HG02642 (cell line): Measurements from ENCODE around the gene CD274.
"Not testable (repeated sequence)": the region's sequence is repeated elsewhere in the genome, so short reads cannot be mapped to it uniquely, and the experiment has no call there.

Experiments
- ATAC-seq: cut with Tn5 transposase; IDR thresholded peaks from one replicate; pipeline ENCODE4 v1.9.1; 2021; ENCODE audit warnings: mild to moderate bottlenecking; ENCODE audit not compliant: unreplicated experiment, poor library complexity

The CD274 gene

DNA sequence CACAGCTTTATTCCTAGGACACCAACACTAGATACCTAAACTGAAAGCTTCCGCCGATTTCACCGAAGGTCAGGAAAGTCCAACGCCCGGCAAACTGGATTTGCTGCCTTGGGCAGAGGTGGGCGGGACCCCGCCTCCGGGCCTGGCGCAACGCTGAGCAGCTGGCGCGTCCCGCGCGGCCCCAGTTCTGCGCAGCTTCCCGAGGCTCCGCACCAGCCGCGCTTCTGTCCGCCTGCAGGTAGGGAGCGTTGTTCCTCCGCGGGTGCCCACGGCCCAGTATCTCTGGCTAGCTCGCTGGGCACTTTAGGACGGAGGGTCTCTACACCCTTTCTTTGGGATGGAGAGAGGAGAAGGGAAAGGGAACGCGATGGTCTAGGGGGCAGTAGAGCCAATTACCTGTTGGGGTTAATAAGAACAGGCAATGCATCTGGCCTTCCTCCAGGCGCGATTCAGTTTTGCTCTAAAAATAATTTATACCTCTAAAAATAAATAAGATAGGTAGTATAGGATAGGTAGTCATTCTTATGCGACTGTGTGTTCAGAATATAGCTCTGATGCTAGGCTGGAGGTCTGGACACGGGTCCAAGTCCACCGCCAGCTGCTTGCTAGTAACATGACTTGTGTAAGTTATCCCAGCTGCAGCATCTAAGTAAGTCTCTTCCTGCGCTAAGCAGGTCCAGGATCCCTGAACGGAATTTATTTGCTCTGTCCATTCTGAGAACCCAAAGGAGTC lies at the start of gene CD274:
Gene CD274, plus strand, starts transcription at position 184 of the 733 bp plus-strand sequence. CDS start 5,572 bp downstream, outside the sequence.
- peak; percentile 76 for ATAC-seq

DNA sequence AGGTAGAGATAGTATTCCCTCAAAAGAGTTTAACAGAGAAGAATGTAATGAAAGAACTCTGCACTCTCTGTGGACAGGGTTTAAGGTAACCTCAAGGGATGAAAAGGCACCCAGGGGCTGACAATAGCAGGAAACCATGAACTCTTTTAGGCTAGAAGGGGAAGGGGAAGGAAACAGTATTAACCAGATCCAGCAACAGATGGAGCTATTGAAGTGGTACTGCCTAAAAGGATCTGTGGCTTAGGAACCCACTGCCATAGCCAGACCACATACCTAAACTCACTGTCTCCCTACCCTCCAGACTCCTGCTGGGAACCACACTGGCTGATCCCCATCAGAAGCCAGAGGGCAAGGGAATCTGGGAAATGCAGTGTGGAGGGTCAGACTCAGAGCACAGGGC lies 48.1 kb upstream of the CD274 start:
- ATAC-seq = no peak

DNA sequence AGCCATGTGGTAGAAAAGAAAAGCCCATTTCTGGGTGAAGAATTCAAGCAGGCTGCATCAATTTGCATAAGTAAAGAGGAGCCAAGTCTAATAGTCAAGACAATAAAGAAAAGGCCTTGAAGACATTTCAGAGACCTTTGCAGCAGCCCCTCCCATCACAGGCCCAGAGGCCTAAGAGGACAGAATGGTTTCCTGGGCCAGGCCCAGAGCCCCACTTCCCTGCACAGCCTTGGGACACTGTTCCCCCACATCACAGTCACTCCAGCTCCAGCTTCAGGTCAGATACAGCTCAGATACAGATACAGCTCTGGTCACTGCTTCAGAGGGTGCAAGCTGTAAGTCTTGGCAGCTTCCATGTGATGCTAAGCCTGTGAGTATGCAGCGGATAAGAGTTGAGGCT lies 41.7 kb upstream of the CD274 start:
- no peak for ATAC-seq

DNA sequence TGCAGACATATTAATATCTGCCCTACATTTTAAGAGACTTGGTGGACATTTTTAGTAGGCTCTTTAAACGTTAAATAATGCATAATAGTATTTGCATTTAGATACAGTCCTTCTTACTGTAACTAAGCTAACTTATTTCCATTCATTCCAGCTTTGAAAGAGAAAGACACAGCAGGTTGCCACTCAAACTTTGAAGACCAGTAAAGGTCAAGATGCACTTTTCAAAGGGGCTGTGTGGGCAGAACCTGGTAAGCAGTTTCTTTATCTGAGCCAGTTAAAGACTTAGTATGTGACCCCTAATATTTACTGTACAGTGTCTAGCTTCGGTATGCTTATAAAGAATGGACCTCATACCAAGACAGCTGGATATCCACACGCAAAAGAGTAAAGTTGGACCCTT lies 33.4 kb upstream of the CD274 start:
- ATAC-seq = no peak

DNA sequence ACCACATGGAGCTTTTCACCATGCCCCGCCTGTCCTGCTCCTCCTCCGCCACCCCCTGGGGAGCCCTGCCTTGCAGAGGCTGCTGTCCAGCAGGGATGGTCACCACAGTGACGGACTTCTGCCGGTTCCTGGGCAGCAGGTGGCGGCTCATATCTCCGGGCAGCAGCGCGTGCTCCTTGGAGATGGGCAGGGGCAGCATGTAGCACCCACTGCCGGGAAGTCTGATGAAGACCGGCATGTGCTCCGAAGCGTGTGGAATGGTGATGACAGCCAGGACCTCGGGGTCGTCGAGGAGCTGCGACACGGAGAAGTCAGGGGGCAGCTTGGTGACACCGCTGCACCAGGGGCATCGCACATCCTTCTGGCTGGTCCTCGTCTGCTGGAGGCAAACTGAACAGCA lies 31.9 kb upstream of the CD274 start:
- ATAC-seq = no peak

DNA sequence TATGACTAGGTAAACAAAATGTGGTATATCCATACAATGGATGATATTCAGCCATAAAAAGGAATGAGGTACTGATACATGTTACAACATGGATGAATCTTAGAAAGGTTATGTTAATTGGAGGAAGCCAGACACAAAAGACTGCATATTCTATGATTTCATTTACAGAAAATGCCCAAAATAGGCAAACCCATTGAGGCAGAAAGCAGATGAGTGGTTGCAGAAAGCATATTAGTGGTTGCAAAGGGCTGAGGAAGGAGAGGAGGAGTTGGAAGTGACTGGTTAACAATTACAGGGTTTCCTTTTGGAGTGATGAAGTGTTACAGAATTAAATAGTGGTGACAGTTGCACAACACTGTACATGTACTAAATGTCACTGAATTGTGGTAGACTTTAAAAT lies 30.4 kb upstream of the CD274 start:
- ATAC-seq = no peak

DNA sequence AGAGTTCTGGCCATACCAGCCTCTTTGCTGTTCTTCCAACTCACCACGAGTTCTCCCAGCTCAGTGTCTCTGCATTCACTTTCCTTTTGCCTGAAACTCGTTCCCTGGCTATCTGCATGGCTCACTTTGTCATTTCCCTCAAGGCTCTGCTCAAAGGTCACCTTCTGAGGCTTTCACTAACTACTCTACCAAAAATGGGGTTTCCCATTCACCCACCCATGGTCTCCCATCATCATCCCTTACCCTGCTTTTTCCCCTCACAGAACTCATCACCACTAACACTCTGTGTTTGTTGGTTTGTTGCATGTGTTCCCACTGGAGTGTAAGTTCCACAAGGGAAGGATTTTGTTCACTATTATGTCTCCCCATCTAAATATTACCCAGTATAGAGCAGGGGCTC lies 29.2 kb upstream of the CD274 start:
- ATAC-seq = no peak

DNA sequence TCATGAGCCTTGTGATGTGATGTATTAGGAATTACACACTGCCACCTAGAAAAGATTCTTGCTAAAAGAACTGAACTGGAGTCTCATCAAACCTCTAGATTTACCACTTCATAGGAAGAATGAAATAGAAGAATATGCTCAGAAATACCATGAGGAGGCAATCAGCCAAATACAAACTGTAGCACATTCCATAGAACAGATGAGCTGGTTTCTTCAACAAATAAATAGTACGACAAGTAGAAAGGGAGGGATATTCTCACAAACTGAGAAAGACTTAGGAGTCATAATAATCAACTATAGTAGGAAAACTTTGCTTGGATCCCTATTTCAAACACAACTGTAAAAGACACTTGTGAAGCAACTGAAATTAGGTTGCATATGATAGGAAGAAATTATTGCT lies 28.1 kb upstream of the CD274 start:
- ATAC-seq = no peak

DNA sequence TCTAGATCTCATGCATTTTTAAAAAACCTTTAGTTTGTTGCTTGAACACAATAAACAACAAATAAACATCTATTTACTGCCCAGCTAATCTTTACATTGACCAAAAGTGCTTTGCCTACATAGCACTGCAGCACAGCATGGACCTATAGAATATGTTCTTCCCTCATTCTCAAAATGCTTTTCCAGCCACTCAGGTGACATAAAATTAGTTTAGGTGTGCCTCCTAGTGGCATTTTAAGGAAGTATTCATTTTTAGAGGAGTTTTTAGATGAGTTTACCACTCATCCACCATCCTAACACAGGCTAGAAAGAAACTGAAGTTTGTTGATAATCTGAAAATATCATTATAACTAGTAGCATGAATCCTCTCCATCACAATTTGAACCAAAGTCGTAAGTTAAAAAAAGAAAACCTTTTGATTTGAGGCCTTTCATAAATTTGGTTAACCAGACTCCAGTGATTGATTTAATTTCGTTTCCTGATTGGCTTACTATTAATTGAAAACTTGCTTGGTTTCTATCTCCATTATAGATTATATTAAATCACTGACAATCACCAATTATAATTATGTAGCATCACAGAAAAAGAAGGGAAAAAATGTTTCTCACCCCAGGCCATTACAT lies 25.2 kb upstream of the CD274 start:
- ATAC-seq = no peak

DNA sequence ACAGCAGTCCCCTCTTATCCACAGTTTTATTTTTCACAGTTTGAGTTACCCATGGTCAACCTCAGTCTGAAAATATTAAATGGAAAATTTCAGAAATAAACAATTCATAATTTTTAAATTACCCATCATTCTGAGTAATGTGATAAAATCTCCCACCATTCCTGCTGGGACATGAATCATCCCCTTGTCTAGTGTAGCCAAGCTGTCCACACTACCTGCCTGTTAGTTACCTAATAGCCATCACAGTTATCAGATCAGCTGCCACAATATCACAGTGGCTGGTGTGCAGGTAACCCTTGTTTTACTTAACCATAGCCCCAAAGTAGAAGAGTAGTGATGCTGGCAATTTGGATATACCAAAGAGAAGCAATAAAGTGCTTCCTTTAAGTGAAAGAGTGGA lies 23.3 kb upstream of the CD274 start:
- no peak for ATAC-seq

DNA sequence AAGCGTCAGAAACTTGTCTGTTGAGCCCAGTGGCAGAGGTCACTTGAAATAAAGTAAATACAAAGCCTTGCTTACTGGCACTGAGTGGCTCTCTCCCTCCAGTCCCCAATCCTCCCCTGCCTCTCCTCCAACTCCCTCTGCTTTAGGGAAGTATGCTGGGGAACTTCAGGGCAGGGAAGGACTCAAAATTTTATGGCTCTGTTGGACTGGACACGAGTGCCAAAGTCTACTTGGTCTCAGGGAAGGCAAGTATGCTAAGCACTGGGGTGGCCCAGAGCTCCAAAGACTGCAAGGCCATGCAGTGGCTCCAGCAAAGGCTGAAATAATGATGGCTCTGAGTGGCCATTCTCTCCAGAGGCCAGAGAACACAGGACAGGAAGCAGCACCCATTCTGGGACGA lies 22.2 kb upstream of the CD274 start:
- no peak for ATAC-seq

DNA sequence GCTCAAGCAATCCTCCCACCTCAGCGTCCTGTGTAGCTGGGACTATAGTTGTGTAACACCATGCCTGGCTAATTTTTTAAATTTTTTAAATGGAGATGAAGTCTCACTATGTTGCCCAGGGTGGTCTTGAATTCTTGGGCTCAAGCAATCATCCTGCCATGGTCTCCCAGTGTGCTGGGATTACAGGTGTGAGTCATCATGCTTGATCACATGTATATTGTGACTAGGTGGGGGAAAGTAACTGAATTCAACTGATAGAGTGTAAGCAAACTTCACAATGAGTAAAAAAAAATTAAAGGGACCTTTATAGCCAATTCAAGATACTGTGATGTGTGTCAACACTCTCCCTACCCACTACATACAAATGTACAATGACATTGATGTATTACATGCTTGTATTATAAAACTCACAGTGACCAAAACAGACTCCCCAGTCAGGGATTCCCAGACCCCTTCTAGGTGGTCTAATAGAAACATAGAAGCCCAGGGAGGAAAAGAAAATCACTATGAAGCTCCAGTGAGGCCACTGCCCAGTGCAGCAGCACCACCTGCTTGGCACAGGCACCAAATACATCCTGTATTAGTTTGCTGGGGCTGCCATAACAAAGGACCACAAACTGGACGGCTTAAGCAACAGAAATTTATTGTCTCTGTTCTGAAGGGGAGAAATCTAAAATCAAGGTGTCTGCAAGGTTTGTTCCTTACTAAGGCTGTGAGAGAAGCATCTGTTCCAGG lies 21.4 kb upstream of the CD274 start:
- ATAC-seq = no peak

DNA sequence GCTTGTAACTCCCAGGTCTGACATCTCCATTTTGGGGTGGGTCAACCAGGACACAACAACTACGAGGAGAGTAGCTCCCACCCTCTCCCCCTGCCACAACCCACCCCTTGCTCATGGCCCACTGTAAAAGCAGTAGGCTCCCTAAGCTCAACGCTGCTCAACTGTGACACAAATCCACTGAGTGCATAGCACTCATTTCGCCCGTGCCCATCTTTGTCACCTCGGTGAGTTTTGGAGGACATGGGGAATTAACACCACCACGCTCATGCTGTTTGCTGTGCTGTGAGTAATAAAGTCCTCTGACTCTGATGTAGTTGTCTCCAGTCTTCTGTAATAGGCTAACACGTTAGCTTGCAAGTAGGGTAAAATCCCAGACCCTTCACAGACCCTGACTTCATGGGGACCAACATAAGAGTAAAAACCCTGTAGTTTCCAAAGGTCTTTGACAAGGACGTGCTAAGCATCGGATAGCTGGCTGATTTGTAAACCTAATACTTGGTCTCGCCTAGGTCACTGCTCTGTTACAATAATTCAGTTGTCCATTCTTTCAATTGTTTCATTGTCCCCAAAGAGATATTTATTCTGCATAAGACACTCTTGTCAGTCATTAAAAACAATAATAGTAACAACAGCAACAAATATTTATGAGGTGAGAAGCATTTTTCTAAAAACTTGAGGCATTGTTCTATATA lies 20.3 kb upstream of the CD274 start:
- ATAC-seq = no peak

DNA sequence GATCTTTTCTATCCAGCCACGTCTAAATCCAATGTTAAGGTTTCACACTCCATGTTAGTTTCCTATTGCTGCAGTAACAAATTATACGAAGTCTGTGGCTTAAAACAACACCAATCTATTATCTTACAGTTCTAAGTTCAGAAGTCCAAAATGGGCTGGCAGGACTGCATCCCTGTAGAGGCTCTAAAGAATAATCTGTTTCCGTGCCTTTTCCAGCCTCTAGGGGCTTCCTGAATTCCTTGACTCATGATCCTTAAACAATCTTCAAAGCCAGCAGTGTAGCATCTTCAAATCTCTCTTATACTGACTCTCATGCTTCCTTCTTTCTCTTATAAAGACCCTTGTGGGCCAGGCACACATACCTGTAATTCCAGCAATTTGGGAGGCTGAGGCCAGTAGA lies 19.4 kb upstream of the CD274 start:
- no peak for ATAC-seq

DNA sequence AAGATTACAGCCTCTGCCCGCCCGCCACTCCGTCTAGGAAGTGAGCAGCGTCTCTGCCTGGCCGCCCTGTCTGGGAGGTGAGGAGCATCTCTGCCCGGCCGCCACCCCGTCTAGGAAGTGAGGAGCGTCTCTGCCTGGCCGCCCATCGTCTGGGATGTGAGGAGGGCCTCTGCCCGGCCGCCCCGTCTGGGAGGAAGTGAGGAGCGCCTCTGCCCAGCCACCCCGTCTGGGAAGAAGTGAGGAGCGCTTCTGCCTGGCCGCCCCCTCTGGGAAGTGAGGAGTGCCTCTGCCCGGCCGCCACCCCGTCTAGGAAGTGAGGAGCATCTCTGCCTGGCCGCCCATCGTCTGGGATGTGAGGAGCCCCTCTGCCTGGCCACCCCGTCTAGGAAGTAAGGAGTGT lies 17.5 kb upstream of the CD274 start:
- ATAC-seq = not testable (repeated sequence)

DNA sequence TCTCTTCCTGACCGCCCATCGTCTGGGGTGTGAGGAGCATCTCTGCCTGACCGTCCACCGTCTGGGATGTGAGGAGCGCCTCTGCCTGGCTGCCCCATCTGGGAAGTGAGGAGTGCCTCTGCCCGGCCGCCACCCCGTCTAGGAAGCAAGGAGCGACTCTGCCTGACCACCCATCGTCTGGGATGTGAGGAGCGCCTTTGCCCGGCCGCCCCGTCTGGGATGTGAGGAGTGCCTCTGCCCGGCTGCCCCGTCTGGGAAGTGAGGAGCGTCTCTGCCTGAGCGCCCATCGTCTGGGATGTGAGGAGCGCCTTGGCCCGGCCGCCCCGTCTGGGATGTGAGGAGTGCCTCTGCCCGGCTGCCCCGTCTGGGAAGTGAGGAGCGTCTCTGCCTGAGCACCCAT lies 17.0 kb upstream of the CD274 start:
- ATAC-seq = not testable (repeated sequence)

DNA sequence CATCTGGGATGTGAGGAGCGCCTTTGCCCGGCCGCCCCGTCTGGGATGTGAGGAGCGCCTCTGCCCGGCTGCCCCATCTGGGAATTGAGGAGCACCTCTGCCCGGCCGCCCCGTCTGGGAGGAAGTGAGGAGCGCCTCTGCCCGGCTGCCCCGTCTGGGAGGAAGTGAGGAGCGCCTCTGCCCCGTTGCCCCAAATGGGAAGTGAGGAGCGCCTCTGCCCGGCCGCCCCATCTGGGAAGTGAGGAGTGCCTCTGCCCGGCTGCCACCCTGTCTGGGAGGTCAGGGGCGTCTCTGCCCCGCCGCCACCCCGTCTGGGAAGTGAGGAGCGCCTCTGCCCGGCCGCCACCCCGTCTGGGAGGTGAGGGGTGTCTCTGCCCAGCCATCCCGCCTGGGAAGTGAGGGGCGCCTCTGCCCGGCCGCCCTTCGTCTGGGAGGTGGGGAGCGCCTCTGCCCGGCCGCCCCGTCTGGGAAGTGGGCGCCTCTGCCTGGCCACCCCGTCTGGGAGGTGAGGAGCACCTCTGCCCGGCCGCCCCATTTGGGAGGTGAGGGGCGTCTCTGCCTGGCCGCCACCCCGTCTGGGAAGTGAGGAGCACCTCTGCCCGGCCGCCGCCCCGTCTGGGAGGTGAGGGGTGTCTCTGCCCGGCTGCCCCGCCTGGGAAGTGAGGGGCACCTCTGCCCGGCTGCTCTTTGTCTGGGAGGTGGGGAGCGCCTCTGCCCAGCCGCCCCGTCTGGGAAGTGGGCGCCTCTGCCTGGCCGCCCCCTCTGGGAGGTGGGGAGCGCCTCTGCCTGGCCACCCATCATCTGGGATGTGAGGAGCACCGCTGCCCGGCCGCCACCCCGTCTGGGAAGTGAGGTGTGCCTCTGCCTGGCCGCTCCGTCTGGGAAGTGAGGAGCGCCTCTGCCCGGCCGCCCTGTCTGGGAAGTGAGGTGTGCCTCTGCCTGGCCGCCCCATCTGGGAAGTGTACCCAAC lies 16.2 kb upstream of the CD274 start:
- ATAC-seq = not testable (repeated sequence)

DNA sequence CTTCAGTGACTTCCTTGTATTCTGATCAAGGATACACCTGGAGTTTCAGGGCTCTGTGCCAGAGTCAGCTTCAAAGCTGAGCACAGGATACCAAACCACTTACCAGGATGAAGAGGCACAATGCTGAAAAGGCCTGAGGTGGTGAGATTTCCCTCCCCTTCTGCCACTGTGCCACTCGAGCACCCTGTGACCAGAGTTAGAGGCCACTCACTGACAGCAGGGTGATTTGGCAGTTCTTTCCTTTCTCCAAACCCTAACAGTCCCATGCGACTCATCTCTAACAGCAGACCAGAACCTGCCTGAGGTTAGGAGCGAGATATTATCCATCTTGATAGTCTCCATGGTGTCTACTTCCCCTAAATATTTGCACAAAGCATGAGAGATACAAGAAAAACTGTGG lies 14.4 kb upstream of the CD274 start:
- ATAC-seq = no peak

DNA sequence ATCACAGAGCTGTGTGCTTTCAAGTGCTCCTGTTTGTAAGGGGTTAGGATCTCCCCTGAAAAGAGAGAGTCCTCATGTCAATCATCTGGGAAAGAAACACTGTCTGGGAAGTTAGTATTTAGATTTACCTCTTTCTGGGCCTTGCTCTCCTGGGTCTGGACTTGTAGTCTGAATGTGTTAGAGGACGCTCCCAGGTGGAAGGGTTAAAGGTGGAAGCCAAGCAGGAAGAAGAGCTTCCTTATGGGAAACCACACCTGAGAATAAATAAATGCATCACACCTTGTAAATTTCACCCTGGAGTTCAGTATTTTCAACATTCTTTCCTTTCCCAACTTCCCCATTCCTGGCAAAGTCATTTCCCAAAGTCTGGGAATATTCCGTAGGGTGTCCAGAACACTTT lies 13.9 kb upstream of the CD274 start:
- no peak for ATAC-seq
